ENCODE data around the gene R3HDM4.

GRCh38 chr19:853014-853585 is 59.9 kb downstream of the R3HDM4 start:
- no peak for TF ChIP-seq CTCF (IDR thresholded peaks at IDR 0.05; ENCODE audit: low read depth, low read length)
- no peak for TF ChIP-seq POLR2A (IDR thresholded peaks at IDR 0.05; ENCODE audit: extremely low read depth, insufficient read length)
- TF ChIP-seq, protein P1, sequence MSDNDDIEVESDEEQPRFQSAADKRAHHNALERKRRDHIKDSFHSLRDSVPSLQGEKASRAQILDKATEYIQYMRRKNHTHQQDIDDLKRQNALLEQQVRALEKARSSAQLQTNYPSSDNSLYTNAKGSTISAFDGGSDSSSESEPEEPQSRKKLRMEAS (IDR thresholded peaks at IDR 0.05; ENCODE audit: low read depth, low read length) = no peak
- no peak for TF ChIP-seq MYC (IDR thresholded peaks at IDR 0.05; ENCODE audit: low read depth, low read length)

Measured in NB4 (cell line).